GM13977 (cell line): ENCODE data around the gene LSM11.
A peak's percentile ranks its signal among the peaks of the same experiment; 100 is the strongest.

ENCODE experiments used
- DNase-seq: peaks from one replicate; pipeline ENCODE4 v3.0.0; 2012; ENCODE audit warnings: low spot score
- CTCF ChIP-seq: IDR thresholded peaks from 2 replicates; pipeline ENCODE4 v1.5.1; 2012; ENCODE audit warnings: mild to moderate bottlenecking, control low read depth; ENCODE audit not compliant: insufficient read depth; ENCODE audit errors: extremely low read depth, missing control alignments
- in situ Hi-C: fragments of 300-500 bp; cut with MboI; formaldehyde crosslinking; loops from one replicate; pipeline ENCODE4 v1.12.0; 2022; ENCODE audit warnings: low sequenced_read_pairs, low pct_unique_long_range_greater_than_20kb, mixed read lengths, inconsistent platforms; ENCODE audit not compliant: unreplicated experiment

LSM11 gene

GRCh38 chr5:157735991-157736390, 7.5 kb upstream of the LSM11 start:
- DNase-seq, result no peak
- in situ Hi-C loops, result loop anchor here (25.0 kb wide), 1 partner anchor 399 kb away; a partner anchor contains a TSS
- no peak for TF ChIP-seq CTCF

DNA sequence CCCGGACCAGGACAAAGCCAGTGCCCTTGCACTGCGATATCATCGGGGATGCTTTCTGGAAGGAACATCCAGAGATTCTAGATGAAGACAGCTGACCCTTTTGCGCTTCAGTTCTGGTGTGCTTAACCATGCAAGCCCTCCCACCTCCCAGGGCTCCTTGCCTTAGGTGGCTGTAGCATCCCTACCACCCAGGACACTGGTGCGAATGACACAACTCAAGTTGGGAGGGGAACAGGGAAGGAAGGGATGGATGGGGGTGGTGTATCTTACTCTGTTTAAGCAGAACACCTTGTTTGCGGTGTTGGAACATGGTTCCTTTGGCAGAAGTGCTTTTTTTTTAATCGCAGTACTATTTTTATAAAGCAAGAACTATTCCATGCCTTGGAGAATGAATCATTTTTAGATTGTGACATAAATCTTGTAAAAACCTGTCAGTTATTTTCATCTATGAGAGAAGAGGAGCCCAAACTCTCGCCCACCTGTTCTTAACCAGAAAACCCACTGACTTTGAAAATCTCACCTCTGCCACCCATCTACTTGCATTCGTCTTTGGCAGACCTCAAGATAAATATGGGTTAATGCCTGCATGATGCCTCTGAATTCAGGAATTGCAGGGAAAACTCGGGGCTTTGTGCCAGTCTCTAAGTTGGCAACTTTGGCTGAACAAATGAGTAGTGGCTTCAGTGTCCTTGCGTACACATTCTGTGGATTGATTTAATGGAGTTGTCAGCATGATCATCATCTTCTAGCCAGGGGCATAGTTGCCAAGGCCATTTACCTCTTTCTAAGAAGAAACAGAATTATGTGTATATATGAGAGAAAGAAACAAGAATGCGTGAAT, 3.9 kb upstream of the LSM11 start:
- no peak for DNase-seq
- in situ Hi-C loops, result loop anchor here (25.0 kb wide), 1 partner anchor 402 kb away; a partner anchor contains a TSS
- TF ChIP-seq CTCF, result no peak

- TF ChIP-seq CTCF, result peak; percentile 65
- DNase-seq, result peak; percentile 52
- in situ Hi-C loops, result loop anchor here (25.0 kb wide), 1 partner anchor 403 kb away; a partner anchor contains a TSS
Observed at GRCh38 chr5:157740229-157740610, 3.3 kb upstream of the LSM11 start.

DNA sequence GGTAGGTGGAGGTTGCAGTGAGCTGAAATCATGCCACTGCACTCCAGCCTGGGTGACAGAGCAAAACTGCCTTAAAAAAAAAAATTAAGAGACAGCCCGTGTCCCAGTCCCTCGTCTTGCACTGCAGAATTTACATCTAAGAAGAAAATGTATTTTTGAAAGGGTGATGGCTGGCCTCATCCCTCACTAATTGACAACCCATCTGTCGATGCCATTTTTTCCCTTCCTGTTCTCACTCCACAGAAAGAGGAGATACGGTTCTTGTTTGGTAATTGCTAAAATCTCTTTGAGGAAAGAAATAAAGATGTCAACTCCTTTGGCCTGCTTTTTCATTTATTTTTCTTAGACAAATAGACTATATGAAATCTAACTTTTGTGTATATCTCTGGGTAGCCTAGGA, 2.4 kb upstream of the LSM11 start:
- no peak for DNase-seq
- no peak for TF ChIP-seq CTCF
- in situ Hi-C loops, result loop anchor here (25.0 kb wide), 1 partner anchor 404 kb away; a partner anchor contains a TSS

- no peak for TF ChIP-seq CTCF
- in situ Hi-C loops, result loop anchor here (25.0 kb wide), 1 partner anchor 407 kb away; a partner anchor contains a TSS
- DNase-seq, result peak; percentile 52
Observed at GRCh38 chr5:157744051-157745011, 819 bp downstream of the LSM11 start.

GRCh38 chr5:157745041-157745456, 1.5 kb downstream of the LSM11 start:
- in situ Hi-C loops, result loop anchor here (25.0 kb wide), 1 partner anchor 408 kb away; a partner anchor contains a TSS
- no peak for DNase-seq
- no peak for TF ChIP-seq CTCF
